Liver (tissue), 3 donors: ENCODE results near the gene C14orf119.

Experiments
- GABPA ChIP-seq, 2 donors: IDR thresholded peaks in 1 of 2; conservative IDR thresholded peaks in 1 of 2; 2 replicates each; pipeline ENCODE4 v1.6.1; 2016; ENCODE audit warnings: antibody characterized with exemption in 2 of 2, mild to moderate bottlenecking in 1 of 2, moderate library complexity in 1 of 2
- HNF4A ChIP-seq, 2 donors: conservative IDR thresholded peaks; 2 replicates each; pipeline ENCODE4 v1.6.1; 2016; ENCODE audit warnings: antibody characterized with exemption in 2 of 2, mild to moderate bottlenecking in 2 of 2
- JUND ChIP-seq, 2 donors: IDR thresholded peaks; 2 replicates each; pipeline ENCODE4 v1.6.1; 2016; ENCODE audit warnings: antibody characterized with exemption in 2 of 2
- NR2F2 ChIP-seq: IDR thresholded peaks from 2 replicates; pipeline ENCODE4 v1.6.1; 2016; ENCODE audit warnings: antibody characterized with exemption
- RAD21 ChIP-seq, 2 donors: IDR thresholded peaks; 2 replicates each; pipeline ENCODE4 v1.6.1; 2016; ENCODE audit warnings: antibody characterized with exemption in 2 of 2, mild to moderate bottlenecking in 2 of 2
- TAF1 ChIP-seq: conservative IDR thresholded peaks from 2 replicates; pipeline ENCODE4 v1.6.1; 2016; ENCODE audit warnings: antibody characterized with exemption, mild to moderate bottlenecking
- YY1 ChIP-seq: IDR thresholded peaks from 2 replicates; pipeline ENCODE4 v1.6.1; 2016; ENCODE audit warnings: antibody characterized with exemption, mild to moderate bottlenecking
- TF ChIP-seq, protein P1 (sequence below): fragments of 150-350 bp; IDR thresholded peaks from 2 replicates; pipeline ENCODE4 v1.5.1; 2017; ENCODE audit warnings: improper control_type of control experiment, low read depth, low read length; ENCODE audit not compliant: missing input control
- TF ChIP-seq, protein P2 (sequence below): IDR thresholded peaks from 2 replicates; pipeline ENCODE4 v1.6.1; 2016; ENCODE audit warnings: antibody characterized with exemption, mild to moderate bottlenecking
- TF ChIP-seq, protein P3 (sequence below): IDR thresholded peaks from 2 replicates; pipeline ENCODE4 v1.6.1; 2016; ENCODE audit warnings: antibody characterized with exemption
- donor health status: healthy.
- donor health status: healthy.

DNA sequence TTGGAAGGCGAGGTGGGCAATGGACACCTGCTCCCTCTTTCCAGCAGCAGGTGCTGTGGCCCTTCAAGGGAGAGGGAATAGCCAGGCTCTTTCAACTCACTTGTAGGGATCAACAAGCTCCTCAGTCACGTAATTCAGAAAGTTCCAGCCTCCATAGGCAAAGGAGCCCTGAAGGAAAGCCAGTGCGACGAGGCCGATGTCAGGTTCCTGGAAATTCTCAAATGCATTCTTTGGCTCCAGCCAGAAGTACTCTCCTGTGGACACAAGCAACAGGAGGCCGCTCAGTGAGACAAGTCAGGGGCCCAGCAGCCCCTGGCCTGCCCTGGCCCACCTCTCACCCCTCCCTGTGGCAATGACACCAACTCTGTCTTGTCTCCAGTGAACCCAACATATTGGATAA lies 45.1 kb downstream of the C14orf119 start:
- TF ChIP-seq, protein P1, sequence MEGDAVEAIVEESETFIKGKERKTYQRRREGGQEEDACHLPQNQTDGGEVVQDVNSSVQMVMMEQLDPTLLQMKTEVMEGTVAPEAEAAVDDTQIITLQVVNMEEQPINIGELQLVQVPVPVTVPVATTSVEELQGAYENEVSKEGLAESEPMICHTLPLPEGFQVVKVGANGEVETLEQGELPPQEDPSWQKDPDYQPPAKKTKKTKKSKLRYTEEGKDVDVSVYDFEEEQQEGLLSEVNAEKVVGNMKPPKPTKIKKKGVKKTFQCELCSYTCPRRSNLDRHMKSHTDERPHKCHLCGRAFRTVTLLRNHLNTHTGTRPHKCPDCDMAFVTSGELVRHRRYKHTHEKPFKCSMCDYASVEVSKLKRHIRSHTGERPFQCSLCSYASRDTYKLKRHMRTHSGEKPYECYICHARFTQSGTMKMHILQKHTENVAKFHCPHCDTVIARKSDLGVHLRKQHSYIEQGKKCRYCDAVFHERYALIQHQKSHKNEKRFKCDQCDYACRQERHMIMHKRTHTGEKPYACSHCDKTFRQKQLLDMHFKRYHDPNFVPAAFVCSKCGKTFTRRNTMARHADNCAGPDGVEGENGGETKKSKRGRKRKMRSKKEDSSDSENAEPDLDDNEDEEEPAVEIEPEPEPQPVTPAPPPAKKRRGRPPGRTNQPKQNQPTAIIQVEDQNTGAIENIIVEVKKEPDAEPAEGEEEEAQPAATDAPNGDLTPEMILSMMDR, result no peak
- TF ChIP-seq, protein P2, sequence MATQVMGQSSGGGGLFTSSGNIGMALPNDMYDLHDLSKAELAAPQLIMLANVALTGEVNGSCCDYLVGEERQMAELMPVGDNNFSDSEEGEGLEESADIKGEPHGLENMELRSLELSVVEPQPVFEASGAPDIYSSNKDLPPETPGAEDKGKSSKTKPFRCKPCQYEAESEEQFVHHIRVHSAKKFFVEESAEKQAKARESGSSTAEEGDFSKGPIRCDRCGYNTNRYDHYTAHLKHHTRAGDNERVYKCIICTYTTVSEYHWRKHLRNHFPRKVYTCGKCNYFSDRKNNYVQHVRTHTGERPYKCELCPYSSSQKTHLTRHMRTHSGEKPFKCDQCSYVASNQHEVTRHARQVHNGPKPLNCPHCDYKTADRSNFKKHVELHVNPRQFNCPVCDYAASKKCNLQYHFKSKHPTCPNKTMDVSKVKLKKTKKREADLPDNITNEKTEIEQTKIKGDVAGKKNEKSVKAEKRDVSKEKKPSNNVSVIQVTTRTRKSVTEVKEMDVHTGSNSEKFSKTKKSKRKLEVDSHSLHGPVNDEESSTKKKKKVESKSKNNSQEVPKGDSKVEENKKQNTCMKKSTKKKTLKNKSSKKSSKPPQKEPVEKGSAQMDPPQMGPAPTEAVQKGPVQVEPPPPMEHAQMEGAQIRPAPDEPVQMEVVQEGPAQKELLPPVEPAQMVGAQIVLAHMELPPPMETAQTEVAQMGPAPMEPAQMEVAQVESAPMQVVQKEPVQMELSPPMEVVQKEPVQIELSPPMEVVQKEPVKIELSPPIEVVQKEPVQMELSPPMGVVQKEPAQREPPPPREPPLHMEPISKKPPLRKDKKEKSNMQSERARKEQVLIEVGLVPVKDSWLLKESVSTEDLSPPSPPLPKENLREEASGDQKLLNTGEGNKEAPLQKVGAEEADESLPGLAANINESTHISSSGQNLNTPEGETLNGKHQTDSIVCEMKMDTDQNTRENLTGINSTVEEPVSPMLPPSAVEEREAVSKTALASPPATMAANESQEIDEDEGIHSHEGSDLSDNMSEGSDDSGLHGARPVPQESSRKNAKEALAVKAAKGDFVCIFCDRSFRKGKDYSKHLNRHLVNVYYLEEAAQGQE, result no peak
- TF ChIP-seq NR2F2, result no peak
- TF ChIP-seq GABPA (IDR thresholded peaks at IDR 0.05 in 1 of 2, conservative IDR thresholded peaks at IDR 0.05 in 1 of 2), result no peak
- no peak for TF ChIP-seq RAD21 (IDR thresholded peaks at IDR 0.05)
- TF ChIP-seq, protein P3, sequence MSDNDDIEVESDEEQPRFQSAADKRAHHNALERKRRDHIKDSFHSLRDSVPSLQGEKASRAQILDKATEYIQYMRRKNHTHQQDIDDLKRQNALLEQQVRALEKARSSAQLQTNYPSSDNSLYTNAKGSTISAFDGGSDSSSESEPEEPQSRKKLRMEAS, result no peak
- no peak for TF ChIP-seq TAF1
- no peak for TF ChIP-seq JUND (IDR thresholded peaks at IDR 0.05)
- TF ChIP-seq HNF4A (conservative IDR thresholded peaks at IDR 0.05), result no peak
- TF ChIP-seq YY1, result no peak
